ENCODE measurements around the gene SPOCD1.

SPOCD1 gene

DNA sequence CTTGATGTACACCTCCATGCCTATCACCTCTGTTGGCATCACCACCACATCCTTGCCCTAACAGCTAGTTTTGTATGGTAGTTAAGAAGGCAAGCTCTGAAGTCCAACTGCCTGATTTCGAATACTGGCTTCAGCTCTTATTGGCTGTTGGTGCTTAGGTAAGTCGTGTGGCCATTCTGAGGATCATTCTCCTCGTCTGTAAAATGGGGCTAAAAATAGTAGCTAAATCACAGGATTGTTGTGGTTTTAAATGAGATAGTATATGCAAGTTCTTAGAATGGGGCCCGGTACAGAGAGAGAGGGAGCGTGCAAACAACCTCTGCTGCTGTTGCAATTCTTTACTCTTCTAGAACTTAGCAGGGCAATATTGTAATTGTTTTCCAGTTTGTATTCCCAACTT, 20.8 kb upstream of the SPOCD1 start:
- H3F3A ChIP-seq (ENCODE audit: low read depth): no peaks in the 10 kb centered on the region
- H3K9me3 ChIP-seq (ENCODE audit: insufficient read depth, low read depth, low read length): no peaks in the 10 kb centered on the region
- H3K9me2 ChIP-seq (replicated peaks; ENCODE audit: low read depth, low read length): no peaks in the 10 kb centered on the region
- H3K4me3 ChIP-seq (ENCODE audit: low read length, poor library complexity, severe bottlenecking): no peak overlapping the region
- TF ChIP-seq EZH2phosphoT487 (IDR thresholded peaks at IDR 0.05; ENCODE audit: borderline replicate concordance): no peak
- TF ChIP-seq, protein P1, sequence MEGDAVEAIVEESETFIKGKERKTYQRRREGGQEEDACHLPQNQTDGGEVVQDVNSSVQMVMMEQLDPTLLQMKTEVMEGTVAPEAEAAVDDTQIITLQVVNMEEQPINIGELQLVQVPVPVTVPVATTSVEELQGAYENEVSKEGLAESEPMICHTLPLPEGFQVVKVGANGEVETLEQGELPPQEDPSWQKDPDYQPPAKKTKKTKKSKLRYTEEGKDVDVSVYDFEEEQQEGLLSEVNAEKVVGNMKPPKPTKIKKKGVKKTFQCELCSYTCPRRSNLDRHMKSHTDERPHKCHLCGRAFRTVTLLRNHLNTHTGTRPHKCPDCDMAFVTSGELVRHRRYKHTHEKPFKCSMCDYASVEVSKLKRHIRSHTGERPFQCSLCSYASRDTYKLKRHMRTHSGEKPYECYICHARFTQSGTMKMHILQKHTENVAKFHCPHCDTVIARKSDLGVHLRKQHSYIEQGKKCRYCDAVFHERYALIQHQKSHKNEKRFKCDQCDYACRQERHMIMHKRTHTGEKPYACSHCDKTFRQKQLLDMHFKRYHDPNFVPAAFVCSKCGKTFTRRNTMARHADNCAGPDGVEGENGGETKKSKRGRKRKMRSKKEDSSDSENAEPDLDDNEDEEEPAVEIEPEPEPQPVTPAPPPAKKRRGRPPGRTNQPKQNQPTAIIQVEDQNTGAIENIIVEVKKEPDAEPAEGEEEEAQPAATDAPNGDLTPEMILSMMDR (conservative IDR thresholded peaks at IDR 0.05; ENCODE audit: low read length): no peak
- H3K79me2 ChIP-seq (ENCODE audit: insufficient read depth, low read length): no peaks in the 10 kb centered on the region
- H2AFZ ChIP-seq (ENCODE audit: low read length): no peak overlapping the region
- H3K36me3 ChIP-seq (ENCODE audit: insufficient read depth, low read length): no peaks in the 10 kb centered on the region
- H3K4me1 ChIP-seq (ENCODE audit: insufficient read depth, low read length, poor library complexity, severe bottlenecking): no peaks in the 10 kb centered on the region
- no peaks in the 10 kb centered on the region for H3K27me3 ChIP-seq (ENCODE audit: insufficient read depth, low read length, poor library complexity, severe bottlenecking)
- H4K20me1 ChIP-seq (ENCODE audit: insufficient read depth, low read length, poor library complexity, severe bottlenecking): no peaks in the 10 kb centered on the region
- no peak overlapping the region for H3K4me2 ChIP-seq (ENCODE audit: low read depth, low read length, poor library complexity, severe bottlenecking)
- H3K9ac ChIP-seq (ENCODE audit: low read depth, low read length, poor library complexity, severe bottlenecking): no peak overlapping the region

DNA sequence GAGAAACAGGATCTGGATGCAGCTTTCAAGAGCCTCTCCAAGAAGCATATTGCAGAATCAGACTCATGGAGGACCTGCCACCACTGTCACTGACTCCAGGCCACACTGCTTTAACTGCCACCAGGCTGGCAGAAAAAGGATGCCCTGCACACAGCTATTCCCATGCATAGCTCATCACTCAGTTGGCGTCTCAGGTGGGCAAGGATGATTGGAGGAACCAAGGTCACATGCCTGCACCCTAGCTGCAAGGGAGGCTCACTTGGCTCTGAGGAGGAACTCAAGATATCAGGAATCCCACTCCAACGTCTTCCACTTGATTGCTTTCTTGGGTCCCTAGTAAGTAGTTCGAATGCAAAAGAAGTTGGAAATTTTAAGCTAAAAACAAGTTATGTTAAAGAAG, 19.6 kb upstream of the SPOCD1 start:
- no peak for TF ChIP-seq EZH2phosphoT487 (IDR thresholded peaks at IDR 0.05; ENCODE audit: borderline replicate concordance)
- TF ChIP-seq, protein P1 (conservative IDR thresholded peaks at IDR 0.05; ENCODE audit: low read length): no peak
- Histone ChIP-seq H3K79me2 (ENCODE audit: insufficient read depth, low read length) (no peaks in the 10 kb centered on the region), H4K20me1 (ENCODE audit: insufficient read depth, low read length, poor library complexity, severe bottlenecking) (no peaks in the 10 kb centered on the region), H3K9me2 (replicated peaks; ENCODE audit: low read depth, low read length) (no peaks in the 10 kb centered on the region), H3K4me2 (ENCODE audit: low read depth, low read length, poor library complexity, severe bottlenecking) (no peak overlapping the region), H3K9me3 (ENCODE audit: insufficient read depth, low read depth, low read length) (no peaks in the 10 kb centered on the region), H2AFZ (ENCODE audit: low read length) (no peak overlapping the region), H3K36me3 (ENCODE audit: insufficient read depth, low read length) (no peaks in the 10 kb centered on the region), H3K27me3 (ENCODE audit: insufficient read depth, low read length, poor library complexity, severe bottlenecking) (no peaks in the 10 kb centered on the region), H3F3A (ENCODE audit: low read depth) (no peaks in the 10 kb centered on the region), H3K9ac (ENCODE audit: low read depth, low read length, poor library complexity, severe bottlenecking) (no peak overlapping the region), H3K4me1 (ENCODE audit: insufficient read depth, low read length, poor library complexity, severe bottlenecking) (peaks cover 5% of the 10 kb centered on the region), H3K4me3 (ENCODE audit: low read length, poor library complexity, severe bottlenecking) (no peak overlapping the region)

DNA sequence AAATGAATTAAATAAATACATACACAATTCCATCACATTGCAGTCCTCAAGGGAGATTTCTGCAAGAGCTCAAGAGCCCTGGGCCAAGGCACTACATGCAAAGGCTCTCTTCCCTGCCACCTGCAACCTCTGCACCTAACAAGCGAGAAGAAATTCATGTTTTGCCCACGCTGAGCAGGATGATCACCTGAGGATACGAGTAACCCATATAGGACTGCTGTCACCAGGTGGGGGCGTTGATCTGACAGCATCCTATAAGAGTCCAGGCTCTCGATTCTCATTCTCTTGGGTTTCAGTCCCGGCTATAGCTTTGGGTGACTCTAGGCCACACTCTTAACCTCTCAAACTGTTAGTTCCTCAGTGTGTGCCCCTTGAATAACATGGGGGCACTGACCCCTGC, 18.7 kb upstream of the SPOCD1 start:
- no peaks in the 10 kb centered on the region for H3K9me2 ChIP-seq (replicated peaks; ENCODE audit: low read depth, low read length)
- H2AFZ ChIP-seq (ENCODE audit: low read length): no peak overlapping the region
- no peak overlapping the region for H3K4me3 ChIP-seq (ENCODE audit: low read length, poor library complexity, severe bottlenecking)
- H3F3A ChIP-seq (ENCODE audit: low read depth): no peaks in the 10 kb centered on the region
- H3K4me2 ChIP-seq (ENCODE audit: low read depth, low read length, poor library complexity, severe bottlenecking): no peak overlapping the region
- H3K79me2 ChIP-seq (ENCODE audit: insufficient read depth, low read length): no peaks in the 10 kb centered on the region
- H3K4me1 ChIP-seq (ENCODE audit: insufficient read depth, low read length, poor library complexity, severe bottlenecking): peaks cover 5% of the 10 kb centered on the region
- no peaks in the 10 kb centered on the region for H4K20me1 ChIP-seq (ENCODE audit: insufficient read depth, low read length, poor library complexity, severe bottlenecking)
- H3K27me3 ChIP-seq (ENCODE audit: insufficient read depth, low read length, poor library complexity, severe bottlenecking): no peaks in the 10 kb centered on the region
- TF ChIP-seq, protein P1 (conservative IDR thresholded peaks at IDR 0.05; ENCODE audit: low read length): peak; percentile 43
- no peak for TF ChIP-seq EZH2phosphoT487 (IDR thresholded peaks at IDR 0.05; ENCODE audit: borderline replicate concordance)
- H3K9me3 ChIP-seq (ENCODE audit: insufficient read depth, low read depth, low read length): no peaks in the 10 kb centered on the region
- H3K9ac ChIP-seq (ENCODE audit: low read depth, low read length, poor library complexity, severe bottlenecking): no peak overlapping the region
- no peaks in the 10 kb centered on the region for H3K36me3 ChIP-seq (ENCODE audit: insufficient read depth, low read length)
